A549 (cell line): ENCODE results near the gene BIN1.

Experiments used
- CEBPB ChIP-seq, 2 experiments: fragments of >200 bp in 1 of 2; sonication (Bioruptor Twin) in 1 of 2; formaldehyde crosslinking in 1 of 2; IDR thresholded peaks; 2 replicates each; pipeline ENCODE4 v1.6.1; 2012 to 2016
- EP300 ChIP-seq, 2 experiments: fragments of >200 bp; sonication (Bioruptor Twin); formaldehyde crosslinking; IDR thresholded peaks; 2 replicates in 1 of 2; 3 replicates in 1 of 2; pipeline ENCODE4 v1.6.1; 2016 to 2017
- RCOR1 ChIP-seq: fragments of 150-350 bp; IDR thresholded peaks from 2 replicates; pipeline ENCODE4 v1.6.1; 2014; ENCODE audit warnings: antibody characterized with exemption, low read length, low read depth
- TF ChIP-seq, protein P1 (sequence below): fragments of >200 bp; sonication (Bioruptor Twin); formaldehyde crosslinking; IDR thresholded peaks from 3 replicates; pipeline ENCODE4 v1.5.1; 2016

DNA sequence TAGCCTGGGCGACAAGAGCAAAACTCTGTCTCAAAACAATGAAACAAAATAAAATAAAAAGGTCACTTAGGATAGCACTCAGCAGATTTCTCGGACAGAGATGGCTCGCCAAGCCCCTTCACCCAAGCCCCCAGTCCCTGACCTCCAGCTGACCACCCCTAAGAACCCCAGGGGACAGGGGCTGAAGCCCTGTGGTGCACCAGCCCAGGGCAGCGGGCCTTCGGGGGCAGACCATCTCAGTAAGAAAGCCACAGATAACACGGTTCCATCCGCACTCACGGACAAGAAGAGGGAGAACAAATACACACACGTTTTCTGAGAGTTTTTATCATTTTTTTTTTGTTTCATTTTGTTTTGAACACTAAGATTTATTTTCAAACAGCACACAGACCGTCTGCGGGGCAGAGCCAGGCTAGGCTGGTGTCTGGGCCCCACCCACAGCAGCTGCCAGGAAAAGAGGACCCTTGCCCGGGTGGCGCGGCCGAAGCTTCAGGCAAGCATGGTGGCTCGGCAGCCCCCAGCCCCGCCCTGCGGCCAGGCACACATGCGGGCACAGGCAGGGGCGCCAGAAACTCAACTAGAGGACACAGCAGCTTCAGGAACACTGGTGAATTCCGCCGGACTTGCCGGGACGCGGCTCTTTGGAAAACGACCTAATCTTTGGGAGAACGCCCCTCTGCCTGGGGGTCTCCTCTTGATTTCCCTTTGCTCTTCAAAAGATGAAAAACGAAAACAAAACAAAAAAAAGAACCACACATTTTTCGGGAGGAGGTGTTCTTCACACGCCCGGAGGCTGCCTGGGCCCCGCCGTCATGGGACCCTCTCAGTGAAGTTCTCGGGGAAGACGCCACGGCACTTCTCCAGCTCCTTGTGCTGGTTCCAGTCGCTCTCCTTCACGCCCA is 59.0 kb downstream of the BIN1 start:
- TF ChIP-seq, protein P1, sequence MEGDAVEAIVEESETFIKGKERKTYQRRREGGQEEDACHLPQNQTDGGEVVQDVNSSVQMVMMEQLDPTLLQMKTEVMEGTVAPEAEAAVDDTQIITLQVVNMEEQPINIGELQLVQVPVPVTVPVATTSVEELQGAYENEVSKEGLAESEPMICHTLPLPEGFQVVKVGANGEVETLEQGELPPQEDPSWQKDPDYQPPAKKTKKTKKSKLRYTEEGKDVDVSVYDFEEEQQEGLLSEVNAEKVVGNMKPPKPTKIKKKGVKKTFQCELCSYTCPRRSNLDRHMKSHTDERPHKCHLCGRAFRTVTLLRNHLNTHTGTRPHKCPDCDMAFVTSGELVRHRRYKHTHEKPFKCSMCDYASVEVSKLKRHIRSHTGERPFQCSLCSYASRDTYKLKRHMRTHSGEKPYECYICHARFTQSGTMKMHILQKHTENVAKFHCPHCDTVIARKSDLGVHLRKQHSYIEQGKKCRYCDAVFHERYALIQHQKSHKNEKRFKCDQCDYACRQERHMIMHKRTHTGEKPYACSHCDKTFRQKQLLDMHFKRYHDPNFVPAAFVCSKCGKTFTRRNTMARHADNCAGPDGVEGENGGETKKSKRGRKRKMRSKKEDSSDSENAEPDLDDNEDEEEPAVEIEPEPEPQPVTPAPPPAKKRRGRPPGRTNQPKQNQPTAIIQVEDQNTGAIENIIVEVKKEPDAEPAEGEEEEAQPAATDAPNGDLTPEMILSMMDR: no peak
- TF ChIP-seq EP300 (IDR thresholded peaks at IDR 0.05): no peak
- no peak for TF ChIP-seq RCOR1
- no peak for TF ChIP-seq CEBPB (IDR thresholded peaks at IDR 0.05)
